ENCODE results near the gene IDI1. TPM values are rescaled to one million over a fixed set of nuclear protein-coding genes. Genes with fewer than 3 reads are reported as not detected.
"Not testable (repeated sequence)": the region's sequence is repeated elsewhere in the genome, so short reads cannot be mapped to it uniquely, and the experiment has no call there.

Gene IDI1
- polyA plus RNA-seq, 4 donors = 37.8 to 79.5 (median 58.1) TPM

GRCh38 chr10:1045415-1045814 lies 3.5 kb downstream of the IDI1 start:
- WGBS, 3 donors = 78 to 86% (median 81%) methylated on average over 6 of the region's 6 CpGs
- FAIRE-seq (no peak), DNase-seq (no peak)
- Histone ChIP-seq H3K36me3 (ENCODE audit: control insufficient read depth in 3 of 3, insufficient read depth in 2 of 3, low read depth in 1 of 3, low read length in 3 of 3) (peaks cover 0 to 9% (median 3%) of the 10 kb centered on the region in 3 donors), H3K4me3 (ENCODE audit: low read depth in 1 of 3, low read length in 3 of 3) (no peak overlapping the region), H3K27me3 (ENCODE audit: control insufficient read depth in 3 of 3, insufficient read depth in 3 of 3, low read length in 3 of 3) (no peaks in the 10 kb centered on the region), H3K4me1 (ENCODE audit: control insufficient read depth in 3 of 3, insufficient read depth in 2 of 3, low read depth in 1 of 3, low read length in 2 of 3) (peaks cover 0 to 4% (median 0%) of the 10 kb centered on the region in 3 donors), H3K27ac (ENCODE audit: low read depth in 1 of 3, low read length in 2 of 3) (no peak overlapping the region), H3K9me3 (ENCODE audit: control insufficient read depth in 2 of 2, insufficient read depth in 1 of 2, low read depth in 1 of 2, low read length in 1 of 2) (no peaks in the 10 kb centered on the region)

- FAIRE-seq (no peak), DNase-seq (no peak)
- Histone ChIP-seq H3K4me1 (ENCODE audit: control insufficient read depth in 3 of 3, insufficient read depth in 2 of 3, low read depth in 1 of 3, low read length in 2 of 3) (peaks cover 0 to 4% (median 0%) of the 10 kb centered on the region in 3 donors), H3K36me3 (ENCODE audit: control insufficient read depth in 3 of 3, insufficient read depth in 2 of 3, low read depth in 1 of 3, low read length in 3 of 3) (peaks cover 0 to 12% (median 5%) of the 10 kb centered on the region in 3 donors), H3K4me3 (ENCODE audit: low read depth in 1 of 3, low read length in 3 of 3) (no peak overlapping the region), H3K27ac (ENCODE audit: low read depth in 1 of 3, low read length in 2 of 3) (peak overlapping the region in 2 of 3 donors; percentile 27 to 30), H3K9me3 (ENCODE audit: control insufficient read depth in 2 of 2, insufficient read depth in 1 of 2, low read depth in 1 of 2, low read length in 1 of 2) (no peaks in the 10 kb centered on the region), H3K27me3 (ENCODE audit: control insufficient read depth in 3 of 3, insufficient read depth in 3 of 3, low read length in 3 of 3) (no peaks in the 10 kb centered on the region)
- WGBS, 3 donors = 53 to 71% (median 57%) methylated on average over 4 of the region's 4 CpGs
These were observed 4.0 kb downstream of the IDI1 start for GRCh38 chr10:1044964-1045363.

DNA sequence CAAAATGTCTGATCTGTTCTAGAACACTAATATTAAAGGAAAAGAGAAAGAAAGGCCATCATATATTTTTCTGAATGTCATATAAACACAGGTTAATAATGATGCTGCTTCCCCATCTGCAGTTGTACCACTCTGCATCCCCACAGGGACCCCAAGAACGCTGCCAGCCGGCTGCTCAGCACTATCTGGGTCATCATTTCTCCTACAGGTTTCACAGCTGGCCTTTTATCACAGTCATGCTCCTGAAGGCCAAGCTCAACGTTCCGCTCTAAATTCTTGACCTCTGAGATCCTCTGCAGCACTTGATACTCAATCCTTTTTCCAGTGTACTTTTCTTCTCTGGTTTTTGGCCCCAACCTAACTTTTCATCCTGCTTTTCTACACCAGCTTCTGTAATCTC lies 4.8 kb downstream of the IDI1 start:
- peak overlapping the region in 2 of 3 donors; percentile 30 to 76 for H3K27ac ChIP-seq (ENCODE audit: low read depth in 1 of 3, low read length in 2 of 3)
- H3K9me3 ChIP-seq (ENCODE audit: control insufficient read depth in 2 of 2, insufficient read depth in 1 of 2, low read depth in 1 of 2, low read length in 1 of 2) = no peaks in the 10 kb centered on the region
- peaks cover 0 to 4% (median 0%) of the 10 kb centered on the region in 3 donors for H3K4me1 ChIP-seq (ENCODE audit: control insufficient read depth in 3 of 3, insufficient read depth in 2 of 3, low read depth in 1 of 3, low read length in 2 of 3)
- DNase-seq = no peak
- H3K27me3 ChIP-seq (ENCODE audit: control insufficient read depth in 3 of 3, insufficient read depth in 3 of 3, low read length in 3 of 3) = no peaks in the 10 kb centered on the region
- H3K4me3 ChIP-seq (ENCODE audit: low read depth in 1 of 3, low read length in 3 of 3) = no peak overlapping the region
- peaks cover 0 to 12% (median 7%) of the 10 kb centered on the region in 3 donors for H3K36me3 ChIP-seq (ENCODE audit: control insufficient read depth in 3 of 3, insufficient read depth in 2 of 3, low read depth in 1 of 3, low read length in 3 of 3)
- FAIRE-seq = no peak
- 58 to 76% (median 66%) methylated on average over 4 of the region's 4 CpGs for WGBS, 3 donors

DNA sequence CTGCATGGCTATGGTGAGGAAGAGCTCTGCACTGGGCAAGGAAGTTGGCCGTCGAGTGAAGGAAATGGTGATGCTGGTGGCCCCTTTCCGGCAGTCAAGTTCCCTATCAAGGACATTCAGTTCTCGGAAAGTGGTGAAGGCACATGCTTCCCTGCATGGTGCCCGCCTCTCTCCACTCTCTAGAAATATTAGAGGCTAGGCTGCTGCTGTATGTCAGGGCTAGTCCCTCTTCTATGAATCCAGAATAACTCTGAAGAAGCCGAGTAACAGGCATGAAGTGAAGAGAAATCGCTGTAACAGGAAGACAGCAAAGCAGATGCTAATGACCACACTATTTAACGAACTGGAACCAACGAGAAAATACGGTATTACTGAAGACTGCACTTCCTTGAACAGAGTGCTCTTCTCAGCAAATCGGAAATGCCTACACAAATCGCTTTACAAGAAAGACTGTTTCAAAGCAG lies 5.4 kb downstream of the IDI1 start:
- Histone ChIP-seq H3K36me3 (ENCODE audit: control insufficient read depth in 3 of 3, insufficient read depth in 2 of 3, low read depth in 1 of 3, low read length in 3 of 3) (peaks cover 0 to 14% (median 7%) of the 10 kb centered on the region in 3 donors), H3K27me3 (ENCODE audit: control insufficient read depth in 3 of 3, insufficient read depth in 3 of 3, low read length in 3 of 3) (no peaks in the 10 kb centered on the region), H3K27ac (ENCODE audit: low read depth in 1 of 3, low read length in 2 of 3) (peak overlapping the region in 1 of 3 donors; percentile 76), H3K4me3 (ENCODE audit: low read depth in 1 of 3, low read length in 3 of 3) (no peak overlapping the region), H3K4me1 (ENCODE audit: control insufficient read depth in 3 of 3, insufficient read depth in 2 of 3, low read depth in 1 of 3, low read length in 2 of 3) (peaks cover 0 to 4% (median 0%) of the 10 kb centered on the region in 3 donors), H3K9me3 (ENCODE audit: control insufficient read depth in 2 of 2, insufficient read depth in 1 of 2, low read depth in 1 of 2, low read length in 1 of 2) (no peaks in the 10 kb centered on the region)
- DNase-seq (peak in 1 of 2 donors; percentile 26), FAIRE-seq (no peak)
- WGBS, 3 donors = 67 to 75% (median 67%) methylated on average over 12 of the region's 12 CpGs

DNA sequence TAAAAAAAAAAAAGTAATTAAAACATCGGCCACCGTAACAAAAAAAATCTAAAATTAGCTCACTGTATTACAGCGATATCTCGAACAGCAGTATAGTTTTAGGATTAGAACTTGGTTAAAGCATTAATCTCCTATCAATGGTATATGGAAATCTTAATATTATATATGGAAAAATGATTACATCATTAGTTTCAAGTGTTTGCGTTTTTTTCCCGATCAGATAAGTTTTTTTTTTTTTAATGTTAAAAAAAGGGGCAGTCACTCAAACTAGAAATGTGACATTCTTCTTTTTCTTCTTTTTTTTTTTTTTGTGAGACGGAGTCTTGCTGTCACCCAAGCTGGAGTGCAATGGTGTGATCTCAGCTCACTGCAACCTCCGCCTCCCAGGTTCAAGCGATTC lies 7.4 kb downstream of the IDI1 start:
- Histone ChIP-seq H3K36me3 (ENCODE audit: control insufficient read depth in 3 of 3, insufficient read depth in 2 of 3, low read depth in 1 of 3, low read length in 3 of 3) (peaks cover 0 to 20% (median 9%) of the 10 kb centered on the region in 3 donors), H3K4me1 (ENCODE audit: control insufficient read depth in 3 of 3, insufficient read depth in 2 of 3, low read depth in 1 of 3, low read length in 2 of 3) (peaks cover 0 to 4% (median 0%) of the 10 kb centered on the region in 3 donors), H3K9me3 (ENCODE audit: control insufficient read depth in 2 of 2, insufficient read depth in 1 of 2, low read depth in 1 of 2, low read length in 1 of 2) (no peaks in the 10 kb centered on the region), H3K4me3 (ENCODE audit: low read depth in 1 of 3, low read length in 3 of 3) (no peak overlapping the region), H3K27me3 (ENCODE audit: control insufficient read depth in 3 of 3, insufficient read depth in 3 of 3, low read length in 3 of 3) (no peaks in the 10 kb centered on the region), H3K27ac (ENCODE audit: low read depth in 1 of 3, low read length in 2 of 3) (no peak overlapping the region)
- WGBS, 3 donors = 93 to 98% (median 95%) methylated on average over 9 of the region's 9 CpGs
- no peak for DNase-seq
- FAIRE-seq = no peak

- Histone ChIP-seq H3K27ac (ENCODE audit: low read depth in 1 of 3, low read length in 2 of 3) (no peak overlapping the region), H3K27me3 (ENCODE audit: control insufficient read depth in 3 of 3, insufficient read depth in 3 of 3, low read length in 3 of 3) (no peaks in the 10 kb centered on the region), H3K4me1 (ENCODE audit: control insufficient read depth in 3 of 3, insufficient read depth in 2 of 3, low read depth in 1 of 3, low read length in 2 of 3) (peaks cover 0 to 4% (median 0%) of the 10 kb centered on the region in 3 donors), H3K9me3 (ENCODE audit: control insufficient read depth in 2 of 2, insufficient read depth in 1 of 2, low read depth in 1 of 2, low read length in 1 of 2) (no peaks in the 10 kb centered on the region), H3K4me3 (ENCODE audit: low read depth in 1 of 3, low read length in 3 of 3) (no peak overlapping the region), H3K36me3 (ENCODE audit: control insufficient read depth in 3 of 3, insufficient read depth in 2 of 3, low read depth in 1 of 3, low read length in 3 of 3) (peaks cover 0 to 24% (median 9%) of the 10 kb centered on the region in 3 donors)
- 85 to 94% (median 86%) methylated on average over 3 of the region's 3 CpGs for WGBS, 3 donors
- no peak for FAIRE-seq
- no peak for DNase-seq
These were observed 8.8 kb downstream of the IDI1 start for GRCh38 chr10:1040133-1040532.

GRCh38 chr10:1038769-1039168 lies 10.2 kb downstream of the IDI1 start:
- 87 to 92% (median 91%) methylated on average over 6 to 15 of the region's 20 CpGs for whole genome bisulfite sequencing, 3 donors
- H3K36me3 ChIP-seq (ENCODE audit: control insufficient read depth in 3 of 3, insufficient read depth in 2 of 3, low read depth in 1 of 3, low read length in 3 of 3) = peaks cover 0 to 26% (median 9%) of the 10 kb centered on the region in 3 donors
- H3K9me3 ChIP-seq (ENCODE audit: control insufficient read depth in 2 of 2, insufficient read depth in 1 of 2, low read depth in 1 of 2, low read length in 1 of 2); FAIRE-seq; H3K4me3 ChIP-seq (ENCODE audit: low read depth in 1 of 3, low read length in 3 of 3); H3K27me3 ChIP-seq (ENCODE audit: control insufficient read depth in 3 of 3, insufficient read depth in 3 of 3, low read length in 3 of 3); H3K27ac ChIP-seq (ENCODE audit: low read depth in 1 of 3, low read length in 2 of 3); DNase-seq; H3K4me1 ChIP-seq (ENCODE audit: control insufficient read depth in 3 of 3, insufficient read depth in 2 of 3, low read depth in 1 of 3, low read length in 2 of 3): not testable (repeated sequence)

GRCh38 chr10:1037098-1037497 lies 11.8 kb downstream of the IDI1 start:
- FAIRE-seq (no peak), DNase-seq (no peak)
- no peaks in the 10 kb centered on the region for H3K27me3 ChIP-seq (ENCODE audit: control insufficient read depth in 3 of 3, insufficient read depth in 3 of 3, low read length in 3 of 3)
- H3K9me3 ChIP-seq (ENCODE audit: control insufficient read depth in 2 of 2, insufficient read depth in 1 of 2, low read depth in 1 of 2, low read length in 1 of 2) = no peaks in the 10 kb centered on the region
- H3K4me1 ChIP-seq (ENCODE audit: control insufficient read depth in 3 of 3, insufficient read depth in 2 of 3, low read depth in 1 of 3, low read length in 2 of 3) = no peaks in the 10 kb centered on the region
- 93 to 94% (median 94%) methylated on average over 11 of the region's 11 CpGs for WGBS, 3 donors
- H3K4me3 ChIP-seq (ENCODE audit: low read depth in 1 of 3, low read length in 3 of 3) = no peak overlapping the region
- H3K36me3 ChIP-seq (ENCODE audit: control insufficient read depth in 3 of 3, insufficient read depth in 2 of 3, low read depth in 1 of 3, low read length in 3 of 3) = peaks cover 0 to 21% (median 6%) of the 10 kb centered on the region in 3 donors
- H3K27ac ChIP-seq (ENCODE audit: low read depth in 1 of 3, low read length in 2 of 3) = no peak overlapping the region

- H3K36me3 ChIP-seq (ENCODE audit: control insufficient read depth in 3 of 3, insufficient read depth in 2 of 3, low read depth in 1 of 3, low read length in 3 of 3) = peaks cover 0 to 17% (median 6%) of the 10 kb centered on the region in 3 donors
- FAIRE-seq = no peak
- 29 to 57% (median 40%) methylated on average over 14 of the region's 14 CpGs for WGBS, 3 donors
These were observed 12.6 kb downstream of the IDI1 start for GRCh38 chr10:1036341-1036791.

More at GRCh38 chr10:1036341-1036791, 12.6 kb downstream of the IDI1 start:
- peak in 1 of 2 donors; percentile 76 for DNase-seq
- H3K4me3 ChIP-seq (ENCODE audit: low read depth in 1 of 3, low read length in 3 of 3) = no peak overlapping the region
- H3K9me3 ChIP-seq (ENCODE audit: control insufficient read depth in 2 of 2, insufficient read depth in 1 of 2, low read depth in 1 of 2, low read length in 1 of 2) = no peaks in the 10 kb centered on the region
- H3K4me1 ChIP-seq (ENCODE audit: control insufficient read depth in 3 of 3, insufficient read depth in 2 of 3, low read depth in 1 of 3, low read length in 2 of 3) = no peaks in the 10 kb centered on the region
- no peak overlapping the region for H3K27ac ChIP-seq (ENCODE audit: low read depth in 1 of 3, low read length in 2 of 3)
- H3K27me3 ChIP-seq (ENCODE audit: control insufficient read depth in 3 of 3, insufficient read depth in 3 of 3, low read length in 3 of 3) = no peaks in the 10 kb centered on the region
